SK-N-DZ (cell line): ENCODE data around the gene CRBN. TPM values are rescaled to one million over a fixed set of nuclear protein-coding genes. Genes with fewer than 3 reads are reported as not detected.
A peak's percentile ranks its signal among the peaks of the same experiment; 100 is the strongest.

Source experiments
- DNase-seq: peaks from one replicate; pipeline ENCODE4 v3.0.0-alpha.2; 2015; ENCODE audit warnings: low spot score
- polyA plus RNA-seq, 2 experiments: library from polyadenylated mRNA; depleted of rRNA; stranded (reverse); fragments of >200 nt; gene quantifications; 2 replicates each; pipeline ENCODE4 v1.2.3, GENCODE V29; 2014

CRBN gene
- 59.4 and 66.2 TPM in 2 replicates for polyA plus RNA-seq (2014; cell fraction: cytosol; rRNA removed)
- 97.9 and 136 TPM in 2 replicates for polyA plus RNA-seq (2014; cell fraction: nucleus; rRNA removed)

- peak; percentile 91 for DNase-seq
Measured at GRCh38 chr3:3179407-3180094, at the start of gene CRBN. TSS of gene CRBN (minus strand) at chr3:3179691. CDS start at chr3:3179687, 4 bp downstream.

- no peak for DNase-seq
Measured at GRCh38 chr3:3227640-3228039, 48.1 kb upstream of the CRBN start.

GRCh38 chr3:3221528-3221927 is 42.0 kb upstream of the CRBN start:
- DNase-seq, result no peak

- no peak for DNase-seq
Measured at GRCh38 chr3:3216401-3216800, 36.9 kb upstream of the CRBN start.

- DNase-seq, result no peak
Measured at GRCh38 chr3:3212781-3213440, 33.4 kb upstream of the CRBN start.

- no peak for DNase-seq
Measured at GRCh38 chr3:3209714-3210113, 30.2 kb upstream of the CRBN start.

- no peak for DNase-seq
Measured at GRCh38 chr3:3209057-3209456, 29.6 kb upstream of the CRBN start.

GRCh38 chr3:3201611-3202010 is 22.1 kb upstream of the CRBN start:
- DNase-seq, result no peak

GRCh38 chr3:3200632-3201212 is 21.2 kb upstream of the CRBN start:
- DNase-seq, result peak; percentile 81

GRCh38 chr3:3199306-3199705 is 19.8 kb upstream of the CRBN start:
- no peak for DNase-seq

GRCh38 chr3:3196148-3196861 is 16.8 kb upstream of the CRBN start:
- peak; percentile 51 for DNase-seq

- DNase-seq, result no peak
Measured at GRCh38 chr3:3194861-3195260, 15.4 kb upstream of the CRBN start.

GRCh38 chr3:3192286-3192675 is 12.8 kb upstream of the CRBN start:
- no peak for DNase-seq

- no peak for DNase-seq
Measured at GRCh38 chr3:3191675-3192285, 12.3 kb upstream of the CRBN start.

- no peak for DNase-seq
Measured at GRCh38 chr3:3189961-3190360, 10.5 kb upstream of the CRBN start.

- no peak for DNase-seq
Measured at GRCh38 chr3:3189102-3189727, 9.7 kb upstream of the CRBN start.

GRCh38 chr3:3184876-3185275 is 5.4 kb upstream of the CRBN start:
- DNase-seq, result no peak

GRCh38 chr3:3180456-3180855 is 965 bp upstream of the CRBN start:
- DNase-seq, result no peak

GRCh38 chr3:3178498-3179328 is 778 bp downstream of the CRBN start:
- no peak for DNase-seq

GRCh38 chr3:3177861-3178497 is 1.5 kb downstream of the CRBN start:
- DNase-seq, result no peak
